Activated effector memory CD4-positive, alpha-beta T cell treated with Interleukin-2 at 50 U/mL for 16 hours (primary cell): Measurements from ENCODE around the gene ITGA11.
"Not testable (repeated sequence)": the region's sequence is repeated elsewhere in the genome, so short reads cannot be mapped to it uniquely, and the experiment has no call there.

Source experiments
- DNase-seq: peaks from one replicate; pipeline ENCODE4 v3.0.0-alpha.2; 2020

The ITGA11 gene

GRCh38 chr15:68410466-68411342 is 21.3 kb downstream of the ITGA11 start:
- DNase-seq: no peak

GRCh38 chr15:68409736-68410370 is 22.1 kb downstream of the ITGA11 start:
- no peak for DNase-seq

- no peak for DNase-seq
These were observed 23.0 kb downstream of the ITGA11 start for GRCh38 chr15:68408971-68409370.

GRCh38 chr15:68407886-68408881 is 23.8 kb downstream of the ITGA11 start:
- DNase-seq: no peak

- DNase-seq: no peak
These were observed 24.6 kb downstream of the ITGA11 start for GRCh38 chr15:68407141-68407885.

- DNase-seq: no peak
These were observed 26.3 kb downstream of the ITGA11 start for GRCh38 chr15:68405378-68406250.

GRCh38 chr15:68404056-68404798 is 27.7 kb downstream of the ITGA11 start:
- no peak for DNase-seq

GRCh38 chr15:68403161-68403941 is 28.6 kb downstream of the ITGA11 start:
- DNase-seq: no peak

GRCh38 chr15:68402432-68403160 is 29.4 kb downstream of the ITGA11 start:
- no peak for DNase-seq

- DNase-seq: no peak
These were observed 30.2 kb downstream of the ITGA11 start for GRCh38 chr15:68401496-68402431.

GRCh38 chr15:68400066-68400456 is 31.9 kb downstream of the ITGA11 start:
- no peak for DNase-seq

- DNase-seq: no peak
These were observed 32.6 kb downstream of the ITGA11 start for GRCh38 chr15:68399096-68400065.

GRCh38 chr15:68397999-68398398 is 34.0 kb downstream of the ITGA11 start:
- not testable (repeated sequence) for DNase-seq

- DNase-seq: no peak
These were observed 35.9 kb downstream of the ITGA11 start for GRCh38 chr15:68396068-68396467.

- DNase-seq: no peak
These were observed 40.8 kb downstream of the ITGA11 start for GRCh38 chr15:68391121-68391520.
